SU-DHL-6 (cell line): ENCODE measurements around the gene CTNND2.

Experiments used
- CTCF ChIP-seq: fragments of 200-600 bp; sonication (generic); IDR thresholded peaks from one replicate; pipeline ENCODE4 v1.5.1; 2017; ENCODE audit warnings: antibody characterized with exemption, mild to moderate bottlenecking, low read length, moderate library complexity; ENCODE audit not compliant: insufficient read depth, poor library complexity, severe bottlenecking
- EZH2phosphoT487 ChIP-seq: fragments of 200-600 bp; sonication (generic), shearing (Covaris generic); conservative IDR thresholded peaks from 2 replicates; pipeline ENCODE4 v1.6.1; 2018; ENCODE audit warnings: mild to moderate bottlenecking, antibody characterized with exemption, low read length, moderate library complexity, mixed read lengths

- TF ChIP-seq CTCF (no peak), EZH2phosphoT487 (no peak)
Measured at GRCh38 chr5:11467588-11467987, 436.7 kb downstream of the CTNND2 start.
